ENCODE measurements around the gene PFKP.

The PFKP gene

DNA sequence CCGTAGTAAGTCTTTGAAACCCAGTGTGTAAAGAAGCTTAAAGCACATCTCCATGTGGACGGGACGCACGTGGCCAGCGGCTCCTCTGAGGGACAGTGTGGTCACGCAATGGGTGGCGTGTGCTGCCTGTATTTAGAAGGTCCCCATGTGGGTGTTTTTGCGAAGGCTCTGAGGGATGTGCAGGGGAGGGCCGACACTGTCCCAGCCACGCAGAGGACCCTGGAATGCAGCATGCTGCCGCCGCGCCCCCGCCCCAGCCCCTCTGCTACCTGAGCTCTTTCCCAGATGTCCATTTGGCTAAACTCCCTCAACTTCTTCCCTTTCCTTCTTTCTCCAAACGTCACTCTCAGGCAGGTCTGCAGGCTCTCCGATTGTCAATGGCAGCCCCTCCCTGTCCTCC lies 8.8 kb downstream of the PFKP start:
- DNase-seq (ENCODE audit: low read depth), result no peak
- TF ChIP-seq, protein P1, sequence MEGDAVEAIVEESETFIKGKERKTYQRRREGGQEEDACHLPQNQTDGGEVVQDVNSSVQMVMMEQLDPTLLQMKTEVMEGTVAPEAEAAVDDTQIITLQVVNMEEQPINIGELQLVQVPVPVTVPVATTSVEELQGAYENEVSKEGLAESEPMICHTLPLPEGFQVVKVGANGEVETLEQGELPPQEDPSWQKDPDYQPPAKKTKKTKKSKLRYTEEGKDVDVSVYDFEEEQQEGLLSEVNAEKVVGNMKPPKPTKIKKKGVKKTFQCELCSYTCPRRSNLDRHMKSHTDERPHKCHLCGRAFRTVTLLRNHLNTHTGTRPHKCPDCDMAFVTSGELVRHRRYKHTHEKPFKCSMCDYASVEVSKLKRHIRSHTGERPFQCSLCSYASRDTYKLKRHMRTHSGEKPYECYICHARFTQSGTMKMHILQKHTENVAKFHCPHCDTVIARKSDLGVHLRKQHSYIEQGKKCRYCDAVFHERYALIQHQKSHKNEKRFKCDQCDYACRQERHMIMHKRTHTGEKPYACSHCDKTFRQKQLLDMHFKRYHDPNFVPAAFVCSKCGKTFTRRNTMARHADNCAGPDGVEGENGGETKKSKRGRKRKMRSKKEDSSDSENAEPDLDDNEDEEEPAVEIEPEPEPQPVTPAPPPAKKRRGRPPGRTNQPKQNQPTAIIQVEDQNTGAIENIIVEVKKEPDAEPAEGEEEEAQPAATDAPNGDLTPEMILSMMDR (IDR thresholded peaks at IDR 0.05; ENCODE audit: insufficient read depth, low read depth, low read length, missing control alignments), result no peak
- H3K4me3 ChIP-seq (ENCODE audit: low read depth, low read length), result no peak overlapping the region

DNA sequence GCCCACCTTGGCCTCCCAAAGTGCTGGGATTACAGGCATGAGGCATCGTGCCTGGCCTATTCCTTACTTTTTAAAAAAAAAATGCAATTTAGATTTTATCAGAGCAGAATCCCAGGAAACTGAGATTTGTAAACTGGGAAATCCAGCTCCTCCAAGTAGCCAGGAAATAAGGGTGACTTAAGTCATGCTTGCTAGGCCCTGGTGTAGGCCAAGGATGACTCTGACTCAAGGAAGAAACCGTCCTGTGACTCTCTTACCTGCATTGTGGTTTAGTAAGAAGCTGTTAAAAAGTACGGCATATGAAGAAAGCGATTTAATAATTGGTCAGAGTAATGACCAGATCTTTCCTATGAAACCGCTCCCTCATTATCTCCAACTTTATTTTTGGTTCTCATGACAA lies 10.2 kb downstream of the PFKP start:
- TF ChIP-seq, protein P1 (IDR thresholded peaks at IDR 0.05; ENCODE audit: insufficient read depth, low read depth, low read length, missing control alignments), result no peak
- DNase-seq (ENCODE audit: low read depth), result no peak
- H3K4me3 ChIP-seq (ENCODE audit: low read depth, low read length), result no peak overlapping the region

DNA sequence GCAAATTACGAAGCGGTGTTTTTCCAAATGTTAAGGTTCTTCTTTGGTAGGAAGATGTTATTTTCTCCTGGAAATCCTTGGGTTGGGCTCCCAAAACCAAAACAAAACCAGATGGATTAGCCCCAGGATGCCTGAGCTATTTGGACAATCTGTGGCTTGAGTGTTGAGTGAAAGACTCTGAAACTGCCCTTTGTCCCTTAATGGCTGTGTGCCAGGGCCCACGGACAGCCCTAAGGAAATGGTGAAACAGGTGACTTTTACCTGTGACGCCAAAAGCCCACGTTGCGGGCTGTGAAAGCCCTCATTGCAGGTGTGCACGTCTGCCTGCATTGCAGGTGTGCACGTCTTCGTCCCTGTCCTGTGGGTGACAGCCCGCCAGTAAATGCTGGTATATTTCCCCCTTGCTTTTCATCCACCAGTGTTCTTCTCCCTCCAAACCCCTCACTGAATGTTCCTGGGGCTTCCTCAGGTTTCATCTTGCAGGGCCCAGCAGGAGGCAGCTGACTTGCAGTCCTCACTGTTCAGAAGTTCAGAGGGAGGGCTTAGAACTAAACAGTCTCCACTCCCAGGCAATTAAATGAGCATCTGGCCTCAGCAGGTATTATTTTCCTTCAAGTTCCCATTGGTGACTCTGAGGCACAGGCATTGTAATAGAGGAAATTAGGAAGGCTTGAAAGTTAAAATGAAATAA lies 10.7 kb downstream of the PFKP start:
- TF ChIP-seq, protein P1 (IDR thresholded peaks at IDR 0.05; ENCODE audit: insufficient read depth, low read depth, low read length, missing control alignments), result no peak
- DNase-seq (ENCODE audit: low read depth), result no peak

DNA sequence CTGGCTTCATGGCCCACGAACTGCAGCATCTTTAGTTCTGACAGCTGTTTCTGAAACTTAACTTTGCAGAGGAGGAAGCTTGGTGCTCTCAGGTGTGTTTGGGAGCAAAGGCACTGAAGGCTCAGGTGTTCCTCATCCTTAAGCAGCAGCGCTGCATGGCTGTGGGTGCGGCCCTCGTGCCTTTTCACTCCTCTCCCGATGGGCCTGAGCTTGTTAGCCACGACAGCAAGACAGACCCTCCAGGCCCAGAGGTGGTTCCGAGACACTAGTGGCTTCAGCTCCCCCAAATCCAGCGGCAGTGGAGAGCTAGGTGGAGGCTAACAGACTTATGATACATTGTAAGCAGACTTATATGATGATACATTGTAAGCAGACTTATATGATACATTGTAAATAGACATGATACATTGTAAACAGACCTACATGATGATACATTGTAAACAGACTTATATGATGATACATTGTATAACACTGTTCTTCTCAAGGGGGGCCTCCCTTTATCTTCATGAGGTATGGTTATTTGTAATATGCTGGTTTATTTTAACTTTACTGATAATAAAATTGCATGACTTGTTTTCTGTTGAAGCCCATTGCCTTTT lies 14.1 kb downstream of the PFKP start:
- TF ChIP-seq, protein P1 (IDR thresholded peaks at IDR 0.05; ENCODE audit: insufficient read depth, low read depth, low read length, missing control alignments), result no peak
- no peak for DNase-seq (ENCODE audit: low read depth)

More for the DNA sequence above, 10.7 kb downstream of the PFKP start:
- H3K4me3 ChIP-seq (ENCODE audit: low read depth, low read length), result no peak overlapping the region

DNA sequence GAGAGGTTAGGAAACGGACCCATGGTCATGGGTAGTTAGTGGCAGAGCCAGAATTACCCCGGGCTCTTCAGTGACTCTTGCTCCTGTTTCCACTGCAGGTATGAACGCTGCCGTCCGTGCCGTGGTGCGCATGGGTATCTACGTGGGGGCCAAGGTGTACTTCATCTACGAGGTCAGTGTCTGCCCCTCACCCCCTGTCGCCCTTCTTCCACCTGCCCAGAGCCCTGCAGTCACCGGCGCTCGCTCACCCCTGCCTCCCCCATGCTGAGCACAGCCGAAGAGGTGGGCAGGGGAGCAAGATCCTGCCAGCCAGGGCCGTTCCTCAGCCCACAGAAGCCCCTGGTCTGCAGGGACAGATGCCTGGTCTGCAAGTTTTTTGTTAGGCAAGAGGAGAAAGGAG lies 14.9 kb downstream of the PFKP start:
- H3K4me3 ChIP-seq (ENCODE audit: low read depth, low read length), result no peak overlapping the region
- no peak for DNase-seq (ENCODE audit: low read depth)
- TF ChIP-seq, protein P1 (IDR thresholded peaks at IDR 0.05; ENCODE audit: insufficient read depth, low read depth, low read length, missing control alignments), result no peak

More for the DNA sequence above, 14.1 kb downstream of the PFKP start:
- no peak overlapping the region for H3K4me3 ChIP-seq (ENCODE audit: low read depth, low read length)

DNA sequence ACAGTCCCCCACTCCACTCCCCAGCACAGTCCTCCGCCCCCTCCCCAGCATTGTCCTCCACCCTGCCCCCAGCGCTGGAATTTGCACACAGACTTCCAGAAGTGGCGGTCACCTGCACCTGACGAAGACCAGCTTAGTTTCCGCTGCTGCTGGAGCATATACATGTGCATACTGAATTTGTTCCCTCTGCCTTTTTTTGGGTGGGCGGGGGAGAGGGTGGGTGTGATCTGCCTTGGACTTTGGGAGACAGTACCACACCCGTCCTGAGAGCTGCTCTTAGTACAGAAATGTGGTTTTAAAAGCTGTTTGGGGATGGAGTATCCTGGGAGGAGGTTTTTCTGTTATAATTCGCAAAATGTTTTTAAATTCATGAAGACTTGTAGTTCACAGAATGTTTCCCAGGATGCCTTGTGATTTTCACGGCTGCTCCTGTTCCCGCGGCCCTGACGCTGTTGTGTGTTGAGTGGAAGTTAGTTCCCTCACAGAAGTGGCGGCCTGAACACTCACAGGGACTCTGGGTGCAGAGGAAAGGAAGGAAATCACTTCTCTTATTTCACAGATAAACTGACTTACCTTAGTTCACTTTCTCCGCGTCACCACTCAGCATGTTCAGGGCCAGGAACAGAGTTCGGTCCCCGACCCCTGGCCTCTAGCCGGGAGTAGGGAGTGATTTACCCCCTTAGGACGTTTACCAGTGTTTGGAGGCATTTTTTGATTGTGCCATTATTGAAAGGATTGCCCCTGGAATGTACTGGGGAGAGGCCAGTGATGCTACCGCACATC lies 18.6 kb downstream of the PFKP start:
- no peak overlapping the region for H3K4me3 ChIP-seq (ENCODE audit: low read depth, low read length)
- no peak for DNase-seq (ENCODE audit: low read depth)
- TF ChIP-seq, protein P1 (IDR thresholded peaks at IDR 0.05; ENCODE audit: insufficient read depth, low read depth, low read length, missing control alignments), result no peak
